RCC 7860 (cell line): Measurements from ENCODE around the gene KDM8.
"Not testable (repeated sequence)": the region's sequence is repeated elsewhere in the genome, so short reads cannot be mapped to it uniquely, and the experiment has no call there.

Experiments
- DNase-seq: peaks from one replicate; pipeline ENCODE4 v3.0.0-alpha.2; 2015; ENCODE audit warnings: low spot score
- FAIRE-seq: peaks from 2 replicates; lab custom pipeline; 2012; peaks lifted over from hg19 to GRCh38; lab: Jason Lieb, UNC

The KDM8 gene

DNA sequence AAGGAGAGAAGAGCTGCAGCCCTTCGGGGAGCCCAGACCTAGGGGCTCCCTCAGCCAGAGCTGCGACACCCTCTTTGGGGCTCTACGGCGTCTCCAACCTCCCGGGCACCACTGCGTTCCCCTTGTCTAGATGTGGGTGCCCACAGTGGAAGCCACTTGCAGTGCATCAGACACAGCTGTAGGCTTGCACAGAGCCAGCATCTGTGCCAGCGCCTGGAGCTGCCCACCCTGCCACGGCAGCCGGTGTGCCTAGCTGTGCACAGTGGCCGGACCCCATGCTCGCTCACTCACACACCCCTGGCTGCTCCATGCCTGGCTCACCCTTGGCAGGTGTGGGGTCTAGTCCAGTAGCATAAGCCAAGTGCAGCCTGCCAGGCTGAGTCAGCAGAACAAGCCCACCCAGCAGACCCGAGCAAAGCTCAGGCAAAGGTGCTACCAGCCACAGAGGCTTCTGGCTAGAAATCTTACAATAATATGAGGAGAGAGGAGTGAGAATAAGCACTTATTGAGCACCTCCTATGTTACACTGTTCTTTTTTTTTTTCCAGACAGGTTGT, 12.9 kb upstream of the KDM8 start:
- FAIRE-seq (no peak), DNase-seq (no peak)

DNA sequence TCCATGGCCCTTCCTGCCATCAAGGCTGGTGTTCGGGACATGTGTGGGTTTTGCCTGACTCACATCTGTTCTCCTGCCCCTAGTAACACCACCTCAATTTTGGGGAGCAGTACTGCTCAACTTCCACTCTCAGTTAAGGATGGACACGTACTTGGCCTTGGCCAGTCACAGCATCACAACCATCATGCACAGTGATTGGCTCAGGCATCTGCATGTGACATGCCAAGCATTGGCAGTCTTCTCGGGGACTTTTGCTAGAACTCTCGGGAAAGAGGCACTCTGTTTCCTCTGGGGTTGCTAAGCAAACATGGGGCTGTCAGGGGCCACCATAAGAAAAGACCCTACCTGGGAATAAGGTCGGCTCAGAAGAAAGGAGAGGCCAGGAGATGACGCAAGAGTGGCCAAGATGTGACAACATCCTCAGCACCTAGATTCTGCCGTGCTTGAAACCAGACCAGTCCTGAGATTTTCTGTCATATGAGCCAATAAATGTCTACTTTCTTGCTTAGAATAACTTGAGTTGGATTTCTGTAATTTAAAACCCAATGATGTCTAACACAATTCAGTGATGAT, 11.9 kb upstream of the KDM8 start:
- no peak for DNase-seq
- FAIRE-seq: no peak

DNA sequence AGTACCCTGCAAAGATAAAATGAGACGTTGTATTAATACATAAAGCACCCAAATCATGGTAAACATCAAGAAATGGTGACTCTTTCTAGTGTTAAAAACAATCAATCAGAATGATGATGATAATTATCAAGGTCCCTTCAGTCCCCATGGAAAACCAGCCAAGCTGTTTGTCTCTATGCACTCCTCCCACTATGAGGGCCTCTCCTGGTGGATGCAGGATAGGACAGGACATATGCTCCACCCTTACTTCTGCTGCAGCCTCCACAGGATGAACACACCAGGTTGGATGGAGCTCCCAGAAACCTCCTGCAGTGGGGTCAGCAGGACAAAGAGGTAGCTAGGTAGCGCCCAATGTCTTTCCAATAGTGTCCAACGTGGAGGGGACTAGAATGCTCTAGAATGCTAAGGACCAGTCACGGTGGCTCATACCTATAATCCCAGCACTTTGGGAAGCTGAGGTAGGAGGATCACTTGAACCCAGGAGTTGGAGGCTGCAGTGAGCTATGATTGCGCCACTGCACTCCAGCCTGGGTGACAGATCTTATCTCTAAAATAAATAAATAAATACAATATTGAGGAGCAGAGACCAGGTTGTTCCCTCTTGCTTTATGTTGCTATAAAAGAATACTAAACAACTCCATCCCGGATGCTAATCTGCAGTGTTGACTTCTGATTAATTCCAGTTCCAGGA, 9.9 kb upstream of the KDM8 start:
- FAIRE-seq (no peak), DNase-seq (no peak)

DNA sequence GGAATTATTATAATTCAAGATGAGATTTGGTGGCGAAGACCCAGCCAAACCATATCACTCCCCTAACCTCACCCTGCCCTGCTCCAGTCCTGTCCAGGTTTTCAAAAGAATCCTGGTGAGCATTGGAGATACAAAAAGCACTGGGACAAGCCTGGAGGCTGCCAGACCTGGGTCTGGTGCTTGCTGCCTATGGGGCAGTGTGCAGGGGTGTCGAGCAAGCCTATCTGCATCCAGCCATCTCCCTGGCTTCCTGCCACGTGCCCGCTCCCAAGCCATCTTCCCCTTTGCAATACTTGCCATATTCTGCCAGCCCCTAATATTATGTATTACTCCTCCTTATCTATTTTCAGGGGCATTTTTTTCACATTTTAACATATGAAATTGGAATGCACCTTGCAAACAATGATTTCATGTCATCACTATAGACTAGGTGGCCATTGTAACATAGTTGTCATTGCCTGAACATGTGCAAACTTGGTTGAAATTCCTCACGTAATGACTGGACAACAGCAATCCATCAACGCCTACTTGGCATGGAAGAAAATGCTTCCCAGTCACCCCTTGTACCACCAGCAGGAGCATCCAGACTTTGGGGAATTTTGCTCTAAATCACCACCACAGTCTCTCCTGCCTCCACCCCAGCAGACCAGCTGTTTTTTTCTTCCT, 8.1 kb upstream of the KDM8 start:
- DNase-seq: no peak
- FAIRE-seq: no peak

DNA sequence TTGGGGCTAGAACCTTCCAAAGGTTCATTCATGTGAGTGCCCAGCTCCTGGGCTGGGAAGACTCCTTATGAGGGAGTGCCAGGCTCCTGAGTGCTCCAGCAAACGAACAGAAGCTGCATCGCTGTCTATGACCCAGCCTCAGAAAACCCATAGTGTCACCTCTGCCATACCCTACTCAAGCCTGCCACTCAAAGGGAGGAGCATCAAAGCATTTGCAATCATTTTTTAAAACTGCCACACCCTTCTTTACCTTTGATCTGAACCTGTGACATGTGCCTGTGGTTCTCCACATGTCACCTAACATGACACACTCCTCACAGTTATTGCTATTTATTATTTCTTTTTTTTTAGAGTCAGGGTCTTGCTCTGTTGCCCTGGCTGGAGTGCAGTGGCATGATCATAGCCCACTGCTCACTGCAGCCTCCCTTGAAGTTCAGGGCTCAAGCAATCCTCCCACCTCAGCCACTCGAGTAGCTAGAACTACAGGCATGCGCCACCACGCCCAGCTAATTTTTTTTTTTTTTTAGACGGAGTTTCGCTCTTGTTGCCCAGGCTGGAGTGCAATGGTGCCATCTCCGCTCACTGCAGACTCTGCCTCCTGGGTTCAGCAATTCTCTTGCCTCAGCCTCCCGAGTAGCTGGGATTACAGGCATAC, 7.3 kb upstream of the KDM8 start:
- DNase-seq (no peak), FAIRE-seq (no peak)

DNA sequence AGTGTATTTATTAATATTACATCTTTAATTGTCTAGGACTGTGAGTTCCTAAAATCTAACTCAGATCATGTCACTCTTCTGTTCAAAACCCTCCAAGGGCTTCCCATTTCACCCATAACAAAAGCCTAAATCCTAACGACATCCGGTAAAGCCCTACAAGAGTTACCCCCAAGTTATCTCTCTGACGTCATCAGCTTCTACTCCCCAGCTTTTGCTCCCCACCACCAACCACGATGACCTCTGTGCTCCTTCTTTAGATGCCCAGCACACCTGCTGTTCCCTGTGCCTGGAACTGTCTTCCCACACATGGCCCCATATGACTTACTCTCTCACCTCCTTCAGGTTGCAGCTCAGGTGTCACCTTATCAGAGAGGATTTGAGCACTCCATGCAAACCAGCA, 6.3 kb upstream of the KDM8 start:
- DNase-seq: no peak
- no peak for FAIRE-seq

DNA sequence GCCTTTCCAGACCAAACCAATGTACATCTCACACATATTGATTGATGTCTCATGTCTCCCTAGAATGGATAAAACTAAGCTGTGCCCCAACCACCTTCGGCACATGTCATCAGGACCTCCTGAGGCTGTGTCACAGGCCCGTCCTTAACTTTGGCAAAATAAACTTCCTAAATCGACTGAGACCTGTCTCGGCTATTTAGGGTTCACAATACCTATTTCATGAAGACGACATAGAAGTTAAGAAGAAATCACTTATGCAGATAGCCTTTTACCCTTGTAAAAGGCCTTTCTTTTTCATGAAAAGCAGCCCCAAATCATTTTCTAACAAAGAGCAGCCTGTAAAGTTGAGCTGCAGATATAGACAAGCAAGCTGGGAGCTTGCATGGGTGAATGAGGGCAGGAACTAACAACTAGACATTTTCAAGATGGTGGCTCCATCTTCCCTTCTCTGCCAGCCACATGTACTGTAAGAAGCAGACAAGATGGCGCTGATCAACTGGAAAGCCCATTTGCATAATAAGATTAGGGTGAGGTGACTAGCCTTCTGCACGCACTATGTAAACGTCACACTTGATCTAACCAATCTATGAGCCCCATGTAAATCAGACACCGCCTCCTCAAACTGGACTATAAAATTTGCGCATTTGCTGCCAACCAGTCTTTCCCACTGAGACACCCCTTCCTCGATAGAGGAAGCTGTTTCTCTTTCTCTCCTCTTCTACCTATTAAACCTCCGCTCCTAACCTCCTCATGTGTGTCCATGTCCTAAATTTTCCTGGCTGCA, 4.7 kb upstream of the KDM8 start:
- DNase-seq (no peak), FAIRE-seq (no peak)

DNA sequence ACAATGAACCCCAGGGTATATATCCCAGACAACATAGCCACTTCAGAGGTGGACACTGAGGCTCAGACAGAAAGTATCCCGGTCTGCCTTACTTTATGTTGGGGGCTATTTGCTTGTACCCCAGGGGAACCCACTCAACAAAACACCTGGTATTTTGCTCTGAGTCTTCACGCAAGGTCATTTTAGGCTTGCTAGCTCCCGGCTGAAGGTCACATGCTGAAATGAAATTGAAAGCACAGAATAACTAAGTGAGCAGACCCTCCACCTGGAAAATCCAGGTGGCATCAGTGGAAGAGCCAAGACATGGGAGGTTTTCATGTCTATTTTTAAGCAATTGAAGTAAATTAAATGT, 4.1 kb upstream of the KDM8 start:
- DNase-seq (no peak), FAIRE-seq (no peak)

- no peak for DNase-seq
- no peak for FAIRE-seq
Observed at GRCh38 chr16:27199736-27200135, 3.6 kb upstream of the KDM8 start.

- not testable (repeated sequence) for DNase-seq, FAIRE-seq
Observed at GRCh38 chr16:27200914-27201313, 2.4 kb upstream of the KDM8 start.

DNA sequence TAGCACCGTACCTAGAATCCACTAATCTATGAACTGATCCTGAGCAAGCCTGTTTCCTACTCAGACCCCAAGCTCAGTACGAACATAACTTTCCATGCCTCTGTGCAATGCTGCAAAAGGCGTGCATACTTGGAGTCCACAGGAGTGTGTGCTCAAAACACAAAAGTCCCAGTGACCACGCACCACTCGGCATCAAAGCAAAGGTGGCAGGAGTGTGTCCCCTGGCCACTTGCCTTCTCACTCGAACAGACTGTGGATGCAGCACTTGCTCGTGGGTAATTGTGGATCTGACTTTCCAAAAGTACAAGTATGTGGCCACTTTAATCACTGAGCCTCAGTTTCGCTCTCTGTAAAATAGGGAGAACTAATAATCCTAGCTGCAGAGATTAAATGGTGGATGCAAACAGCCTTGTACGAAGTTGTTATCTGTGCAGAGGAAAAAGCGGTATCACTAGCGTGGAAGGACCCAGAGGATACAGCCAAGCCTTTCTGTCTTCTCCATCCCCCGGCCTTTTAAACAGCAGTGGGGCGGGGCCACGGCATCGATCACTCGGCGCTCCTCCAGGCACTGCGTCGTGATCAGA, 311 bp upstream of the KDM8 start:
- FAIRE-seq: no peak
- DNase-seq: no peak

- no peak for FAIRE-seq
- no peak for DNase-seq
Observed at GRCh38 chr16:27204312-27204915, 1.1 kb downstream of the KDM8 start.

- DNase-seq (no peak), FAIRE-seq (no peak)
Observed at GRCh38 chr16:27205423-27206065, 2.2 kb downstream of the KDM8 start.

DNA sequence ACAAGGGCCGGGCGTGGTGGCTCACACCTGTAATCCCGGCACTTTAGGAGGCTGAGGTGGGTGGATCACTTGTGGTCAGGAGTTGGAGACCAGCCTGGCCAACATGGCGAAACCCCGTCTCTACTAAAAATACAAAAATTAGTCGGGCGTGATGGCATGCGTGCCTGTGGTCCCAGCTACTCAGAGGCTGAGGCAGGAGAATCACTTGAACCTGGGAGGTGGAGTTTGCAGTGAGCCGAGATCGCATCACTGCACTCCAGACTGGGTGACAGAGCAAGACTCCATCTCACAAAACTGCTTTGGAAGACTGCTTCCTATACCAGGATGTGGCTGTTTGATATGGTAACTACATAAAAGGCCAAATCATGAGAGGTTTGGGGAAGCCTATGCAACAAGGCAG, 3.8 kb downstream of the KDM8 start:
- peak; percentile 40 for DNase-seq
- FAIRE-seq: peak; percentile 67

- DNase-seq (no peak), FAIRE-seq (no peak)
Observed at GRCh38 chr16:27208081-27208680, 4.9 kb downstream of the KDM8 start.

GRCh38 chr16:27208796-27209195, 5.5 kb downstream of the KDM8 start:
- DNase-seq (no peak), FAIRE-seq (no peak)

GRCh38 chr16:27209591-27209990, 6.3 kb downstream of the KDM8 start:
- DNase-seq (no peak), FAIRE-seq (no peak)

GRCh38 chr16:27210174-27210573, 6.8 kb downstream of the KDM8 start:
- FAIRE-seq (no peak), DNase-seq (no peak)

DNA sequence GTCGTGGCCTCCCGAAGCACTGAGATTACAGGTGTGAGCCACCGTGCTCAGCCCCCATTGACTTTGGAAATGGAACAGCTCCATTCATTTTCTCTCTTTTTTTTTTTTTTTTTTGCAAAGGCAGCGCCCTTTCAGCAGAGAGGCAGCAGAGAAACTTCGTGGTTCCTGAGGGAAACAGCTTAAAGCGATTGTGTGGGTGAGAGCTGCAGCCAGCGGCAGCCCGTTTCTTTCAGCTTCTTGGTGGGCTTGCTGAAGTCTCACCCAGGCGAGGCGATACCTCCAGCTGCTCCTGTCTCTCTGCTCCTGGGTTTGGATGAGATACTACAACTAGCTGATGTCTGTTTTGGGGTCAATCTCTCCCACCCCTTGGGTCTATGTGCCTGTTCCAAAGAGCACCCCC, 7.7 kb downstream of the KDM8 start:
- FAIRE-seq (no peak), DNase-seq (no peak)
